Fibroblast of skin of left biceps (primary cell): ENCODE measurements around the gene KIFC3.
"Not testable (repeated sequence)": the region's sequence is repeated elsewhere in the genome, so short reads cannot be mapped to it uniquely, and the experiment has no call there.

Experiments
- DNase-seq, 2 experiments: peaks; one replicate each; pipeline ENCODE4 v3.0.0-alpha.2; 2013; ENCODE audit warnings: low read depth in 2 of 2

The KIFC3 gene

GRCh38 chr16:57739756-57740422 is 62.4 kb downstream of the KIFC3 start:
- no peak for DNase-seq

DNA sequence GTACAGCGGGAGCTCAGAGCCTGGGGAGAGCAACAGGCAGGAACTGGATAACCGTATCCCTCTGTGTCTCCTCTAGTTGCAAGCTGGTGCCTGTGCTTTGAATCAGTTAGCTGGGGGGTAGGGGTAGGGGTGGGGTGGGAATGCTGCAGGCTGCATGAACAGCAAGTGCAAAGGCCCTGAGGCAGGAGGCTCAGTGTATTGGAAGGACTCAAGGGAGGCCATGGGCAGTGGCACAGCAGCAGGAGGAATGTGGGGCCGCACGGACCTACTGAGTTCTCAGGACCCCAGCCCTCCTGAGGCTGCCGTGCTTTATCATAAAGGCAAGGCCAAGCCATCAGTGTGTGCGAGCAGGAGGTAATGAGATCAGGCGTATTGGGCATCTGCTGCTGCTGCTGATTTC is 63.4 kb downstream of the KIFC3 start:
- DNase-seq = no peak

DNA sequence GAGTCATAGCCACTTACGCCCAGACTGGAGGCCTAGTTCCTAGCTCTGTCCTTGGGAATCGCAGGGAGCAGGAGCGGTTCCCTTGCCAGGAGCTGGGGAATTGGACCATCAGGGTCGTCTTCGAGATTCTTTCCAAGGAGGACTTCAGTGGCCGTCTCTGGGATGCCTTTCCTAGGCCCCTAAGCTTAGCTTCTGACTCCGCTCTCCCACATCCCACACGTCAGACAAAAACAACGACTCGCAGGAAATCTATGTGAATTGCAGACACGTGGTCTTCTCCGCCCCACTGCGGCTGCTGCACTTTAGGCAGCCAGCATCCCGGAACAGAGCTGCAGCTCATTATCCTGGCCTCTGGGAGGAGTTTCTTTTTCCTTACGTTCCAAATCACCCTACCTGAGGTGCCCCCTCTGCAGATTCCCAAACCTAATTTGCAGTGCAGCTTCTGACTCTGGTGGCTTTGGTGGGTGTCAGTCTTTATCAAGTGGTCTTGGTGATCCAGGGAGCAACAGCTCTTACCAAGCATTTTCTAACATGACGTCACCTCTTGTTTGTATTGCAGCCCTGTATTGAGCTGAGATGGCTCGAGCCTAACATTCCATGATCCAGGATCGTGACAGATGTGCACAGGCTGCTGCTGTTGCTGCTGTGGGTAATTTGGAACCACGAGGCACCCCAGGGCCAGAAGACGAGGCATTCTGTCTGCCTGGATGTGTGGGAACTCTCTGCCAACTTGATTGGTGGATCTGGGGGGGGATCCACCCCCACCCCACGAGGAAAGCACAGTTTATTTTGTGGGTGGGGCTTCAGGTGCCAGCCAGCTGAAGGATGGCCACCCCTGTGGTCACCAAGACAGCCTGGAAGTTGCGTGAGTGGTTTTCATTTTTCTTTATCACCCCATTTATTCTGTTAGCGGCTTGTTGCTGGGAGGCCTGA is 65.6 kb downstream of the KIFC3 start:
- DNase-seq = peak; percentile 18 to 19

DNA sequence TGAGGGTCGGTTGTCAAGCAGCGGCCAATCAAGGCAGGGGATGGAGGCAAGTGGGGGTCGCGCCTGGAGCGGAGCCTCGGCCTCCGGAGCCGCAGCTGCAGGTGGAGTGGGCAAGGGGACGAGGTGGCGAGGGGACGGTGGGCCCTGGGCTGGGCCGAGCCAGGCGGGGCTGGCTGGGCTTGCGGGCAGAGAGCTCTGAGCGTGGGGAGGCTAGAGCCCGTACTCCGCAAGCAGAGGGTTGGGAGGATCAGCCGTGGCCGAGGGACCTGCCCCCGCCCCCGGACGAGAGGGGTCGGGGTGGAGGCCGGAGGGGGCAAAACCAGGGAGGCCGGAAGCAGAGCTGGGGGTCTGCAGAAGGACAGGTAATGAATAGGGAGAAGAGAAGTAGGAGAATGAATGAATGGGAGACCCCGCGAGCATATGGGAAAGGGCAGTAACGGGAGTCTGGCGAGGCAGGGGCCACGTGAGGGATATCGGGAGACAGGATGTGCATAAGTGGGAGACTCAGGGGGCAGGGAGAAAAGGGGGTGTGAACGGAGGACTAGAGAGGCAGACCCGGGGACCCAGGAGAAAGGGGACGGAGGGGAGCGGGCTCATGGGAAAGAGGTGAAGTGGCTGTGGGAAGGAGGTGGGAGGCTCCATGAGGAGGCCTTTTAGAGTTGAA is 66.4 kb downstream of the KIFC3 start, which contains the start of gene KATNB1:
Gene KATNB1, plus strand, starts transcription at position 16 of the 664 bp plus-strand sequence. CDS start 1,474 bp downstream, outside the sequence.
- DNase-seq = no peak

GRCh38 chr16:57734925-57735754 is 67.2 kb downstream of the KIFC3 start:
- DNase-seq = peak; percentile 100

- DNase-seq = no peak
Observed at GRCh38 chr16:57734308-57734924, 67.9 kb downstream of the KIFC3 start.

- no peak for DNase-seq
Observed at GRCh38 chr16:57732714-57733113, 69.6 kb downstream of the KIFC3 start.

DNA sequence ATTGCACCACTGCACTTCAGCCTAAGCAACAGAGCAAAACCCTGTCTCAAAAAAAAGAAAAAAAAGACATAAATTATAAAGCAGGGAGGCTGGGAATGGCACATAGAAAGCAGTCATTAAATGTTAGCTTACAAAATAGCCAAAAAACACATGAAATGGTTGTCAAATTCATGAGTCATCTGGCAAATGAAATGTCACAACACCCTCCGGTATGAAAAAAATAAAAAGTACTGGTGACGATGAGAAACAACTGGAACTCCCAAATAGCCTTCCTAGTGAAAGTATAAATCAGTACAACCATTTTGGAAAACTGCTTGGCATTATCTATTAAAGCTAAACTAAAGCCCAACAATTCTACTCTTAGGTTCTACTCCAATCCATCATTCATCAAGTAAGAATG is 70.3 kb downstream of the KIFC3 start:
- no peak for DNase-seq

DNA sequence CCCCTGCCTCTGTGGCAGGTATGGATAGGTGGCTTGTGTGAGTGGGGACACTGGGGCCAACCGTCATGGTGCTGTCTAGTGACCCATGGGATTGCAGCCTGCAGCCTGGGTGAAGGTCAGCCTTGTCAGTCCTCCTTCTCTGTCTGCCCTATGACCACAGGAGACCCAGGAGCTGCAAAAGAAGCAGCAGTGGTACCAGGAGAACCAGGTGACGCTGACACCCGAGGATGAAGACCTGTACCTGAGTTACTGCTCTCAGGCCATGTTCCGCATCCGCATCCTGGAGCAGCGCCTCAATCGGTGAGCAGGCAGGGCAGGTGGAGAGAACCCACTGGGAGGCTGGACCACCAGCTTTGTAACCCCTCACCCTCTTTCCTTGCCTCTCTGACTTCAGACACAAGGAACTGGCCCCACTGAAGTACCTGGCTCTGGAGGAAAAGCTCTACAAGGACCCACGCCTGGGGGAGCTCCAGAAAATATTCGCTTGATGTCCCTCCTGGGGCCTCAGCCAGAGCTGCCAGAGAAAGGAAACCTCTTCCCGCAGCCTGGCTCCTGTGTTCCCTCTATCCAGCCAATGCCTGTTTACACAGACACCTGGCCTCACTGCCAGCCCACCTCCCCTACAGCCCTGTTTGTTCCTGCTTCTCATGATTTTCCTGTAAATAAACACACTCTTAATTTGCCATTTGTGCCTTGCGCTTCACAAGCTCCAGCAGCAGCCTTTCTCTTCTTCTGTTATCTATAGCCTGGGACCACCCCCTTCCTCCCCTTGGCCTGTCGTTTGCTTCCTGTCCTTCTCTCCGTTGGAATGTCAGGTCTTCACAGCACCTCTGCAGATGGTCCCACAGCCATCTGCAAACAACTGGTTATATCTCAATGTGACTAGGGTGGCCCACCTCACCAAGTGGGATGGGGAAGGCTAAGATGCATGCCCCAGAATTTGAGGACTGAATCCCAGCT is 71.2 kb downstream of the KIFC3 start:
- no peak for DNase-seq

- DNase-seq = not testable (repeated sequence)
Observed at GRCh38 chr16:57729852-57730251, 72.4 kb downstream of the KIFC3 start.

GRCh38 chr16:57729182-57729484 is 73.2 kb downstream of the KIFC3 start:
- DNase-seq = no peak

- DNase-seq = no peak
Observed at GRCh38 chr16:57728336-57729181, 73.7 kb downstream of the KIFC3 start.

GRCh38 chr16:57727610-57728009 is 74.7 kb downstream of the KIFC3 start:
- DNase-seq = no peak

DNA sequence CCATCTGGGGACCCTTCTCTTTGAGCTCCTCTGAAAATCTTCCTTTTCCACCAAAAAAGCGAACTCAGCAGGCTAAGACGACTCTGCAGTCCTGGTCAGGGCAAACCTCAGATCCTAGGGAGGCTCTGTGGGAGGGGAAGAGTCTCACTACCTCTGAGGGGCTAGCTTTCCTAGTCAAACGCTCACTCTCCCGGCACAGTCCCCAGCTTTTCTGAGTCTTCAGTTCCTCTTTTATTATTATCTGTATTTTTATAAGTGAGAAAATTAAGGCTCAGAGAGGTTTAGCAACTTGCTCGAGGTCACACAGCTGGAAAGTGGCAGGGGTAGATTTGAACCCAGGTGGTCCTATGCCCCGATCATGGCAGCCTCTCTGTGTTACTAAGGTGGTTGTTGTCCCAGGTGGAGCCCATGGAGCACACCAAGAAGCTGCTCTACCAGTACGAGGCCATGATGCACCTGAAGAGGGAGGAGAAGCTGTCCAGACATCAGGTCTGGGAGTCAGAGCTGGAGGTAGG is 75.8 kb downstream of the KIFC3 start:
- no peak for DNase-seq

- DNase-seq = no peak
Observed at GRCh38 chr16:57725976-57726375, 76.3 kb downstream of the KIFC3 start.

GRCh38 chr16:57725554-57725953 is 76.7 kb downstream of the KIFC3 start:
- DNase-seq = no peak

- DNase-seq = no peak
Observed at GRCh38 chr16:57725151-57725550, 77.1 kb downstream of the KIFC3 start.

DNA sequence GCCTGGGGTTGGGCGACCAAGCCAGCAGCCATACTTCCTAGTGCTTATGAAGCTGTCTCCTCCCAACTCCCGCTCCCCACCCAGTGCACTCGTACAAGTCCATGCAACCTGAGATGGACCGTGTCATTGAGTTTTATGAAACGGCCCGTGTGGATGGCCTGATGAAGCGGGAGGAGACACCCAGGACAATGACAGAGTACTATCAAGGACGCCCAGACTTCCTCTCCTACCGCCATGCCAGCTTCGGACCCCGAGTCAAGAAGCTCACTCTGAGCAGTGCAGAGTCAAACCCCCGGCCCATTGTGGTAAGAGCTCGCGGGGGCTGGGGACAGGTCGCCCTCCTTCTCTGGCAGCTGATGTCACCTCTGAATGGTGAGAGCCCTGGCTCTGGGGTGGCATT is 77.8 kb downstream of the KIFC3 start:
- DNase-seq = no peak

DNA sequence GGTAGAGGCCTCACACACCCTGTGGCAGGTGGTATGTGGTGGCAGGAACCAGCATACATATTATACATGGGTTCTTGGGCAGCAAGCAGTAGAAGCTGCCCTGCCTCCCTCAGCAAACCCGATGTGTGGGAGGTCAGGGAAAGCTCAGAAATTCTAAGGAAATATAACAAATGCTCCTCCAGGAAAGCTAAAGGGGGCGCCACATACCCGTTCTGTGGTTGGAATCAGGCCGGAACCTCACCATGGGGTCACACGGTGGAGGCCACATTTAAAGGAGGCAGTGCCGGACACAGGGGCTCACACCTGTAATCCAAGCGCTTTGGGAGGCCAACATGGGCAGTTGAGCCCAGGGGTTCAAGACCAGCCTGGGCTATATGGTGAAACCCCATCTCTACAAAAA is 79.1 kb downstream of the KIFC3 start:
- DNase-seq = no peak
